GM12874 (cell line): ENCODE data around the gene OPCML.

ENCODE experiments used
- CTCF ChIP-seq: IDR thresholded peaks from 2 replicates; pipeline ENCODE4 v1.5.1; 2011; ENCODE audit warnings: low read depth, mild to moderate bottlenecking, control low read depth, low read length, moderate library complexity; ENCODE audit not compliant: insufficient read depth

The OPCML gene

GRCh38 chr11:133230431-133230830, 301.9 kb downstream of the OPCML start:
- TF ChIP-seq CTCF, result no peak

GRCh38 chr11:133228471-133229329, 303.6 kb downstream of the OPCML start:
- TF ChIP-seq CTCF, result no peak

GRCh38 chr11:133227632-133228111, 304.6 kb downstream of the OPCML start:
- no peak for TF ChIP-seq CTCF

- no peak for TF ChIP-seq CTCF
Measured at GRCh38 chr11:133224271-133224670, 308.0 kb downstream of the OPCML start.

GRCh38 chr11:133222425-133223330, 309.6 kb downstream of the OPCML start:
- no peak for TF ChIP-seq CTCF

- no peak for TF ChIP-seq CTCF
Measured at GRCh38 chr11:133219543-133219942, 312.8 kb downstream of the OPCML start.

GRCh38 chr11:133216813-133217212, 315.5 kb downstream of the OPCML start:
- TF ChIP-seq CTCF, result no peak
